ENCODE results near the gene KIRREL3. TPM values are rescaled to one million over a fixed set of nuclear protein-coding genes. Genes with fewer than 3 reads are reported as not detected.

Gene KIRREL3
- total and polyA plus RNA-seq, 2 of the 4 experiments (the other 2 are of a cell fraction), result 10.9 to 15.9 TPM

DNA sequence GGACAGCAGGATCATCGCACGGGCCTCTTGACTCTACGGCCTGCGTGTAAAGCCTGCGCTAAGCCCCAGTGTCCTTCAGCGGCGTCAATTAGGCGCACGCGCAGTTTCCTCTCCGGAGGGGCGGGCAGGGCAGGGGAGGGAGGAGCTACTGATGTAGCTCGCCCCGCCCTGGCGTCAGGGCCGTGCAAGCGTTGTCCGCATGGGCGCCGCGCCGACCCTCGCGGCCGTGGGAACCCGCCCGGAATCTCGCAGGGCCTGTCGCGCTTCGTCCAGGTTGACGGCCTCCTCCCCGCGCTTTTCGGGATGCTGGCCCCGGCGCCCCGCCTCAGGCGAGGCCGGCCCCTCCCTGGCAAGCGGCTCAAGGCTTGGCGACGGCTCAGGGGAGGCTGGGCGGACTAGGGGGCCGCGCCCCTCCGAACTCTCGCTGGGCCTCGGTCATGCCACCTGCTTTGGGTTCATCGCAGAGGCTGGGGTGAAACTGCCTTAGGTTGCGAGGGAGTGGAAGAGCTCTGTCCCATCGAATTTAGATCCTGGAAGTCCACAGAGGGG, 584.0 kb downstream of the KIRREL3 start:
- in situ Hi-C loops (cut with MboI; ENCODE audit: low sequenced_read_pairs) (loop anchor here (10.0 kb wide), 1 partner anchor 102 kb away; no protein-coding TSS in a partner anchor), dilution Hi-C loops (cut with HindIII; ENCODE audit: low sequenced_read_pairs, unreplicated experiment) (no loop called here), intact Hi-C loops (cut with micrococcal nuclease) (no loop called here)
- Histone ChIP-seq H2BK120ac (ENCODE audit: low read depth, low read length) (peak overlapping the region; percentile 44; the same call in 1 of the 2 replicates), H2AK5ac (ENCODE audit: low read depth, low read length) (peak overlapping the region; percentile 61; the same call in 1 of the 2 replicates), H3K27me3 (ENCODE audit: control insufficient read depth, insufficient read depth, low read length) (no peaks in the 10 kb centered on the region), H3K23ac (ENCODE audit: low read depth, low read length) (peak overlapping the region; percentile 84; the same call in 1 of the 2 replicates), H3K9me3 (ENCODE audit: control insufficient read depth, insufficient read depth, low read length) (no peaks in the 10 kb centered on the region), H3K4me1 (ENCODE audit: control insufficient read depth, insufficient read depth, low read length) (peaks cover 29% of the 10 kb centered on the region), H3K18ac (ENCODE audit: low read depth, low read length) (peak overlapping the region; percentile 50; the same call in 1 of the 2 replicates), H2BK15ac (ENCODE audit: low read depth, low read length) (0 out of 3 replicates have a peak overlapping the region, but pooled peaks have one; percentile 78), H2AK9ac (replicated peaks; ENCODE audit: low read depth, low read length, poor library complexity) (peak overlapping the region; percentile 88), H3K4ac (ENCODE audit: low read depth, low read length) (peak overlapping the region; percentile 82), H4K5ac (ENCODE audit: low read depth, low read length) (peak overlapping the region; percentile 83), H3K36me3 (ENCODE audit: control insufficient read depth, insufficient read depth, low read length) (peaks cover 8% of the 10 kb centered on the region; the same call in 1 of the 2 replicates), H3K9ac (ENCODE audit: low read depth, low read length) (peak overlapping the region; percentile 64), H3K27ac (ENCODE audit: insufficient read depth, low read length) (peak overlapping the region; percentile 64), H2BK20ac (ENCODE audit: low read depth, low read length) (no peak overlapping the region), H3K9me1 (ENCODE audit: insufficient read depth, low read length) (peaks cover 17% of the 10 kb centered on the region), H3K4me3 (ENCODE audit: insufficient read depth, low read depth, low read length) (peak overlapping the region; percentile 42), H3K4me2 (ENCODE audit: low read depth, low read length) (peak overlapping the region; percentile 50), H3K79me1 (ENCODE audit: low read depth in 1 of 2, low read length in 2 of 2) (peaks cover 0 to 5% of the 10 kb centered on the region in 2 experiments; a peak in 1 of 4 replicates), H3K14ac (replicated peaks; ENCODE audit: low read depth, low read length) (peak overlapping the region; percentile 73), H2AFZ (replicated peaks; ENCODE audit: low read length, poor library complexity) (peak overlapping the region; percentile 92), H2BK5ac (ENCODE audit: low read depth, low read length, poor library complexity, severe bottlenecking) (peak overlapping the region; percentile 32), H4K8ac (ENCODE audit: low read depth in 2 of 2, low read length in 2 of 2) (peak overlapping the region; percentile 95 to 97), H4K91ac (ENCODE audit: insufficient read depth, low read depth, low read length) (peak overlapping the region; percentile 67), H4K20me1 (ENCODE audit: insufficient read depth, low read length) (no peaks in the 10 kb centered on the region), H3K56ac (ENCODE audit: extremely low read depth, insufficient read depth, low read length) (peak overlapping the region; percentile 55; the same call in 1 of the 2 replicates)
- peak; percentile 68 for DNase-seq
- ChIA-PET CTCF (no interaction called here), POLR2A (ENCODE audit: unreplicated experiment) (interaction anchor here (0.6 kb wide), 1 partner anchor 23 kb away, joined by 3 read pairs; no protein-coding TSS in a partner anchor)
- no TSS peak for BruUV-seq (replicated peaks)
- 0 out of 2 replicates have a peak, but pooled peaks have one; percentile 26 for TF ChIP-seq MAZ (IDR thresholded peaks at IDR 0.05; ENCODE audit: borderline replicate concordance, low read depth, low read length)
- TF ChIP-seq MXI1 (IDR thresholded peaks at IDR 0.05; ENCODE audit: borderline replicate concordance, low read depth, low read length), result 0 out of 2 replicates have a peak, but pooled peaks have one; percentile 10
- TF ChIP-seq, protein P1, sequence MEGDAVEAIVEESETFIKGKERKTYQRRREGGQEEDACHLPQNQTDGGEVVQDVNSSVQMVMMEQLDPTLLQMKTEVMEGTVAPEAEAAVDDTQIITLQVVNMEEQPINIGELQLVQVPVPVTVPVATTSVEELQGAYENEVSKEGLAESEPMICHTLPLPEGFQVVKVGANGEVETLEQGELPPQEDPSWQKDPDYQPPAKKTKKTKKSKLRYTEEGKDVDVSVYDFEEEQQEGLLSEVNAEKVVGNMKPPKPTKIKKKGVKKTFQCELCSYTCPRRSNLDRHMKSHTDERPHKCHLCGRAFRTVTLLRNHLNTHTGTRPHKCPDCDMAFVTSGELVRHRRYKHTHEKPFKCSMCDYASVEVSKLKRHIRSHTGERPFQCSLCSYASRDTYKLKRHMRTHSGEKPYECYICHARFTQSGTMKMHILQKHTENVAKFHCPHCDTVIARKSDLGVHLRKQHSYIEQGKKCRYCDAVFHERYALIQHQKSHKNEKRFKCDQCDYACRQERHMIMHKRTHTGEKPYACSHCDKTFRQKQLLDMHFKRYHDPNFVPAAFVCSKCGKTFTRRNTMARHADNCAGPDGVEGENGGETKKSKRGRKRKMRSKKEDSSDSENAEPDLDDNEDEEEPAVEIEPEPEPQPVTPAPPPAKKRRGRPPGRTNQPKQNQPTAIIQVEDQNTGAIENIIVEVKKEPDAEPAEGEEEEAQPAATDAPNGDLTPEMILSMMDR (conservative IDR thresholded peaks at IDR 0.05; ENCODE audit: low read depth, low read length), result no peak
- ATAC-seq (ENCODE audit: low read depth), result peak; percentile 89
- WGBS, 2 experiments (ENCODE audit: extremely low coverage in 2 of 2, insufficient read length in 1 of 2), result 12% methylated on average over 31 of the region's 52 CpGs; no CpG with 5 or more reads in 1 of the 2 experiments

All from IMR-90 (cell line).